Left lung (tissue), 10 donors: ENCODE measurements around the gene XPR1. TPM values are rescaled to one million over a fixed set of nuclear protein-coding genes. Genes with fewer than 3 reads are reported as not detected.
A peak's percentile ranks its signal among the peaks of the same experiment; 100 is the strongest.

Experiments
- ATAC-seq: fragments of 200-7000 bp; cut with Tn5 transposase; one replicate; pipeline ENCODE4 v1.9.1; 2020; ENCODE audit warnings: moderate library complexity
- DNase-seq, 4 donors: peaks; one replicate each; pipeline ENCODE4 v3.0.0-alpha.2; 2013 to 2020
- H3K27ac ChIP-seq, 2 donors: fragments of 200-600 bp; sonication (generic) in 1 of 2; one replicate each; pipeline versions ENCODE4 v1.5.0 to v1.8.0; 2020 to 2021
- H3K27me3 ChIP-seq, 2 donors: fragments of 200-600 bp; sonication (generic) in 1 of 2; one replicate each; pipeline versions ENCODE4 v1.5.0 to v1.8.0; 2020 to 2021
- H3K36me3 ChIP-seq, 2 donors: fragments of 200-600 bp; sonication (generic) in 1 of 2; one replicate each; pipeline versions ENCODE4 v1.5.0 to v1.8.0; 2020 to 2021
- H3K4me1 ChIP-seq, 2 donors: fragments of 200-600 bp; one replicate each; pipeline ENCODE4 v1.8.0; 2021
- H3K4me3 ChIP-seq, 2 donors: fragments of 200-600 bp; sonication (generic) in 1 of 2; one replicate each; pipeline versions ENCODE4 v1.5.0 to v1.8.0; 2020 to 2021; ENCODE audit warnings: mild to moderate bottlenecking in 1 of 2
- H3K9me3 ChIP-seq, 2 donors: fragments of 200-600 bp; sonication (generic) in 1 of 2; one replicate each; pipeline versions ENCODE4 v1.5.0 to v1.8.0; 2020 to 2021
- CTCF ChIP-seq, 2 donors: fragments of 200-600 bp; sonication (generic) in 1 of 2; IDR thresholded peaks; one replicate each; pipeline versions ENCODE4 v1.5.0 to v1.8.0; 2021; ENCODE audit warnings: antibody characterized with exemption in 2 of 2
- intact Hi-C, 2 donors: fragments of 100-400 bp; cut with DNase I; formaldehyde crosslinking; loops; one replicate each; pipeline versions ENCODE4 v1.11.2 to v1.14.2; 2022
- polyA plus RNA-seq, 6 donors: library from polyadenylated mRNA; unstranded; fragments of 120-200 nt; gene quantifications; one replicate each; pipeline ENCODE4 v1.2.1, GENCODE V29; 2013; ENCODE audit not compliant: insufficient read length in 6 of 6
- total RNA-seq, 2 donors: library from RNA; stranded (reverse); fragmentation: NEBNext Ultra II Directional; extraction: Animal tissue kit (Norgen Biotek cat#: 25700); gene quantifications; one replicate each; pipeline ENCODE4 v1.2.1, GENCODE V29; 2021
- donor health status: DM: no; HTN: yes; CAD: no.
- donor health status: DM: no; HTN: no; CAD: no.

Gene XPR1
- total and polyA plus RNA-seq, 8 donors: 24.6 to 34.2 (median 27.8) TPM

- H3K4me1 ChIP-seq: no peaks in the 10 kb centered on the region
- no peak overlapping the region for H3K27ac ChIP-seq
- TF ChIP-seq CTCF (IDR thresholded peaks at IDR 0.05): no peak
- no peaks in the 10 kb centered on the region for H3K27me3 ChIP-seq
- peaks cover 0 to 1% of the 10 kb centered on the region in 2 donors for H3K36me3 ChIP-seq
- intact Hi-C loops: no loop called here
- ATAC-seq (no peak), DNase-seq (no peak)
- H3K4me3 ChIP-seq: no peak overlapping the region
- H3K9me3 ChIP-seq: peaks cover 0 to 18% of the 10 kb centered on the region in 2 donors
Measured at GRCh38 chr1:180745098-180745497, 113.3 kb downstream of the XPR1 start.

GRCh38 chr1:180751921-180752320 lies 120.1 kb downstream of the XPR1 start:
- no peak for ATAC-seq
- no peak for TF ChIP-seq CTCF (IDR thresholded peaks at IDR 0.05)
- Histone ChIP-seq H3K4me3 (no peak overlapping the region), H3K9me3 (no peaks in the 10 kb centered on the region), H3K4me1 (no peaks in the 10 kb centered on the region), H3K27me3 (no peaks in the 10 kb centered on the region), H3K27ac (no peak overlapping the region), H3K36me3 (no peaks in the 10 kb centered on the region)
- no peak for DNase-seq
- intact Hi-C loops: no loop called here

GRCh38 chr1:180754453-180754852 lies 122.6 kb downstream of the XPR1 start:
- no peak overlapping the region for H3K27ac ChIP-seq
- intact Hi-C loops: no loop called here
- H3K4me1 ChIP-seq: no peaks in the 10 kb centered on the region
- H3K9me3 ChIP-seq: no peaks in the 10 kb centered on the region
- H3K27me3 ChIP-seq: no peaks in the 10 kb centered on the region
- ATAC-seq (no peak), DNase-seq (no peak)
- TF ChIP-seq CTCF (IDR thresholded peaks at IDR 0.05): no peak
- H3K36me3 ChIP-seq: no peaks in the 10 kb centered on the region
- H3K4me3 ChIP-seq: no peak overlapping the region

- no peaks in the 10 kb centered on the region for H3K4me1 ChIP-seq
Measured at GRCh38 chr1:180757657-180758056, 125.8 kb downstream of the XPR1 start.

GRCh38 chr1:180762796-180763195 lies 131.0 kb downstream of the XPR1 start:
- H3K4me3 ChIP-seq: no peak overlapping the region

More at GRCh38 chr1:180757657-180758056, 125.8 kb downstream of the XPR1 start:
- no peaks in the 10 kb centered on the region for H3K27me3 ChIP-seq
- intact Hi-C loops: no loop called here
- no peaks in the 10 kb centered on the region for H3K9me3 ChIP-seq
- no peaks in the 10 kb centered on the region for H3K36me3 ChIP-seq
- ATAC-seq (no peak), DNase-seq (no peak)
- H3K4me3 ChIP-seq: no peak overlapping the region
- TF ChIP-seq CTCF (IDR thresholded peaks at IDR 0.05): no peak
- H3K27ac ChIP-seq: no peak overlapping the region

More at GRCh38 chr1:180762796-180763195, 131.0 kb downstream of the XPR1 start:
- no peaks in the 10 kb centered on the region for H3K36me3 ChIP-seq
- intact Hi-C loops: no loop called here
- H3K4me1 ChIP-seq: no peaks in the 10 kb centered on the region
- DNase-seq (peak in 1 of 4 donors; percentile 6), ATAC-seq (no peak)
- H3K9me3 ChIP-seq: no peaks in the 10 kb centered on the region
- no peak overlapping the region for H3K27ac ChIP-seq
- H3K27me3 ChIP-seq: no peaks in the 10 kb centered on the region
- no peak for TF ChIP-seq CTCF (IDR thresholded peaks at IDR 0.05)
